HG02973 (cell line): Measurements from ENCODE around the gene EVC.

Source experiments
- ATAC-seq: cut with Tn5 transposase; IDR thresholded peaks from one replicate; pipeline ENCODE4 v1.9.1; 2021; ENCODE audit warnings: moderate library complexity; ENCODE audit not compliant: unreplicated experiment

The EVC gene

DNA sequence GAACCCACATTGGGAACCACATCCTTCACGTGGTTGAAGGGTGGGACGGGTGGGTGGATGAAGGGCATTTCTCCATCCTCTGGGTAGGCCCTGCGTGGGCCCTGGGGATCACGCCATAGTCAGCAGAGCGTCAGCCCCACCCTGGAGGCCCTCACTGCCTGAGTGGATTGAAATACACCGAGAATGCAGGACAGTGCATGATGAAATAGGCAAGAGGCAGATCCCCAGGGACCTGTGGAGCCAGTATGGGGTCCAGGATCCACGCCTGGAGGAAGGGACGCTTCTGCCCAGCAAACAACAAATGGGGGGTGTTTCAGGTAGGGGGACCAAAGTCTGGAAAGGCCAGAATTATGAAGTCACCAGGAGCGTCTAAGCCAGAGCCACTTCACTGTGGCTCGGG, 19.4 kb downstream of the EVC start:
- no peak for ATAC-seq

DNA sequence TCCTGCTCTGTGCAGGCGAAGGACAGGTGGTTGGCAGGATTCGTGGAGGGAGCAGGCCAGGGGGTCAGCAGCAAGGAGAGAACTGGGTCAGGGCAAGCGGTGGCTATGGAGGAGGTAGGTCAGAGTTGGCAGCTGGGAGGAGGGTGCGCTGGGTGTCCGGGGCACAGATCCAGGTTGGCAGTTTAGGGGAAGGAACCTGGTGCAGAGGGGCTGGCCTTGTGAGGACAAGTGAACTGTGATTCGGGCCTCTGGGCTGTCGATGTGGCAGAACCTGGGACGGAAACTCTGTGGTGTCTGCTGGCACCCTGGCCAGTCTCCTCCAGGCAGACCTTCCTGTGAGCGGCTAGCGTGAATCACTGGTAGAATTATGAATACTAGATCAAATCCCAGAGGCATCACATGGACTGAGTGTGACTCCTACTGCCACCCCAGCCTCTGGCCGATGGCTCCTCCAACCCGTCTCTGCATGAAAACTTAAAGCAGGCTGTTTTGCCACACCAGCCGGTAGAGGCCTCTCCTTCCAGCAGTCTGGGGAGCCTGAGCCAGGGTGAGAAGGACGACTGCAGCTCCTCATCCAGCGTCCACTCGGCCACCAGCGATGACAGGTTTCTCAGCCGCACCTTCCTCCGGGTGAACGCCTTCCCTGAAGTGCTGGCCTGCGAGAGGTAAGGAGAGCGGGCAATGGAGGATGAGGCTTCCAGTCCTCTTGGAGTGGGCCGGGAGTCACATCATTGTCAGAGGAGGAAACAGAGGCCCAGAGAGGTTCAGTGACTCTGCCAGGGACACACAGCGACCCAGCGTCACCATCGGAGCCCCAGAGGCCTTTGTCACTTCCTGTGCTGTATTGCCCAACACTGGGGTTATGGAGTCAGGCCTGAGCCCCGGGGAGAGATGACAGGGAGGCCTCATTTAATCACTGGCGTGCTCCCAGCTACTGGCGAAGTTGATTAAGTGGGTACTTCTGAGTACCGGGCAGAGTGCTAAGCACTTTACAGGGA, 20.3 kb downstream of the EVC start:
- no peak for ATAC-seq

DNA sequence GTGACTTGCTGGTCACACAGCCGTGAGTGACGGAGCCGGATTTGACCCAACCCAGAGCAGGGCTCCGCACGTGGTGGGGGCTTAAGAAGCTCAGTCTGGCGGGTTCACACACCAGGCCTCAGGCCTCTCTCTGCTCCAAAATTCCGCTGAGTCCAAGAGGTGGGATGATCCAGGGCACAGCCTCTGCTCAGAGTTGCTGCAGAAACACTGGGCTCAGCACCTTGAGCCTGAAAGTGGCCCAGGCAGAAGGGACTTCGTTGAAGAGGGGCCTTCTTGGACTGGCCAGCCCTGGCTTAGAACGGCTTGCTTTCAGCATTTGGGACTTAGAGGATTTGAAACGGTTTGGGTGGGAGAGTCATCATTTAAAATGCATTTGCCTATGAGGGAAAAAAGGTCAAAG, 21.2 kb downstream of the EVC start:
- ATAC-seq = no peak

DNA sequence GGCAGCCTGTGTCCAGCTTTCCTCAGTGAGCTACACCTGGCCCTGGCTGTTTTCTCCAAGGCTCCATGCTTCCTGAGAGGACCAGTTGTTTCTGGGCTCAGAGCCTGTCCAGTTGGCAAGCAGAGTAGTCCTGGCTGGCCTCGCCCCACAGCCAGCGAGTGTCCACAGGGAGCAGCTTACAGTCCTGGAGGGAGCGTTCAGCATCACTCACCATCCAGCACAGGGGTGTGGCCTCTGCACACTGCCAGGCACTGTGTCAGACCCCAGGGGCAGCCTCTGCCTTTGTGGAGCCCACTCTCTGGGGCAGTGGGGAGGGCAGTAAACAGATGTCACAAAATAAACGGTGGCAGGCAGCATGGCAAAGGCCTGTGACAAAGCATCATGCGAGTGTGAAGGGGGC, 23.9 kb downstream of the EVC start:
- no peak for ATAC-seq

DNA sequence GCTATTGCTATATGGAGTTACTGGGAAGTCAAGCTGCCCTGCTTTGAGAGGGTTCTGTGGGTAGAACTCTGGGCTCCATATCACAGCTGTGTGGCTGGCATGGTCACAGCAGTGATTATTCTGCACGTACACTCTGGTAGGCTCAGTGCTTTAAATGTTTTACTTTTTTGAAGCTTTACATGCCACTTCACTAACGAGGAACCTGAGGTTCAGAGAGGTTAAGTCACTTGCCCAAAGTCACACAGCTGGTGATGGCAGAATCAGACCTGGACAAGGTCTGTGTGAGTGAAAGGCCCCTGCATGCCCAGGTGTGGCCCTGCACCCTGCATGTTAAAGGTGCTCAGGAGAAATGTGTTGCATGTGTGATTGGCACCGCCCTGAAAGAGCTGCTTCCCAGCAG, 24.5 kb downstream of the EVC start:
- ATAC-seq = no peak

DNA sequence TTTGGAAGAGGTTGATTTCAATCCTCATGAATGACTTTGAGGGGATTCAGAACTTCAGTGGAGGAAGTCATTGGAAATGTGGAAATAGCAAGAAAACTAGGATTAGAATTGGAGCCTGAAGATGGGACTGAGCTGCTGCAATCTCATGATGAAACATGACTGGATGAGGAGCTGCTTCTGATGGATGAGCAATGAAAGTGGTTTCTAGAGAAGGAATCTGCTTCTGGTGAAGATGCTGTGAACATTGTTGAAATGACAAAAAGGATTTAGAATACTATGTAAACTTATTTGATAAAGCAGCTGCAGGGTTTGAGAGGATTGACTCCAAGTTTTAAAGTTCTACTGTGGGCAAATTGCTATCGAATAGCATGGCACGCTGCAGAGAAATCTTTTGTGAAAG, 27.1 kb downstream of the EVC start:
- no peak for ATAC-seq

DNA sequence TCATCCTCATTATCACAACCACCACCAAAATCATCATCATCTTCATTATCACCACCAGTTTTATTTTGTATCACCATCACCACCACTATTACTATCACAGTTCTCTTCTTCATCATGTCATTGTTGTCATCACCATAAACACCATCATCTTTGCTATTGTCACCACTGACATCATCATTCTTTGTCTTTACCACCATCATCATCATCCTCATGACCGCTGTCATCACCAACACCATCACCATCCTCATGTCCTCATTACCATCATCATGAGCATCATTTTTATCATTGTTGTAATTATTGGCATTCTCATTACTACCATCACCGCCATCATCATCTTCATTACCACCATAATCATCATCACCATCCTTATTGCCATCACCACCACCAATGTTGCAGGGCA, 31.4 kb downstream of the EVC start:
- no peak for ATAC-seq

DNA sequence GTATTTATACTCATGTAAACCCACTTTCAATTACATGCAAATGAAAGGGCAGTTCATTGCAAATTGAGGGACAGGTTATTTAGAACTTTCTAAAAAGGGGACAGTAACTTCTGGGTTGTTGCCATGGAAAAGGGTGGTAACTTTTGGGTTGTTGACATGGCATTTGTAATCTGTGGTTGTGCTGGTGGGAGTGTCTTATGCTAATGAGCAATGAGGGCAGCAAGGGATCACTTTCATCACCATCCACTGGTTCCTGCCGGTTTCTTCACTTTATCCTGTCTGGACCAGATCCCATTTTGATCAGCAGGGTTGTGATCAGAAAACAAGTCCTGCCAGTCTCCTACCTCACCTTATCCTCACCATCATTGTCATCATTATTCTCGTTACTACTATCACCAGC, 32.0 kb downstream of the EVC start:
- ATAC-seq = no peak

DNA sequence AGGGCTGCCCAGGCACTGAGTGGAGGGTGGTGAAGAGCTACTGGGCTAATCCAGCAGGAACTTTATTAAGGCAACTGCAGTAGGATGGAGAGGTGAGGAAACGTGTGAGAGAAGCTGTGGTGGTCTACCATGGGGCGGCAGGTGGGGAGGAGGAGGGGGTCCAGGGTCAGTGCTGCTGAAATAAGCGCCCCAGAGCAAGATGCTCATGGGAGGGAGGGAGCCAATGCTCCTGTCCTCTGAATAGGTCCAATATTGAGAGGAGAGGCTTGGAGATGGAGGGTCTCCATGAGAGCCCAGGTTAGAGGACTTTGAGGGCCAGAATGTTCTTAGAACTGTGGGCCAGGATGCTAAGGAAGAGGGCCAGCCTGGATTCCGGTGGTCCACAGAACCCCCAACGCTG, 35.2 kb downstream of the EVC start:
- ATAC-seq = no peak

DNA sequence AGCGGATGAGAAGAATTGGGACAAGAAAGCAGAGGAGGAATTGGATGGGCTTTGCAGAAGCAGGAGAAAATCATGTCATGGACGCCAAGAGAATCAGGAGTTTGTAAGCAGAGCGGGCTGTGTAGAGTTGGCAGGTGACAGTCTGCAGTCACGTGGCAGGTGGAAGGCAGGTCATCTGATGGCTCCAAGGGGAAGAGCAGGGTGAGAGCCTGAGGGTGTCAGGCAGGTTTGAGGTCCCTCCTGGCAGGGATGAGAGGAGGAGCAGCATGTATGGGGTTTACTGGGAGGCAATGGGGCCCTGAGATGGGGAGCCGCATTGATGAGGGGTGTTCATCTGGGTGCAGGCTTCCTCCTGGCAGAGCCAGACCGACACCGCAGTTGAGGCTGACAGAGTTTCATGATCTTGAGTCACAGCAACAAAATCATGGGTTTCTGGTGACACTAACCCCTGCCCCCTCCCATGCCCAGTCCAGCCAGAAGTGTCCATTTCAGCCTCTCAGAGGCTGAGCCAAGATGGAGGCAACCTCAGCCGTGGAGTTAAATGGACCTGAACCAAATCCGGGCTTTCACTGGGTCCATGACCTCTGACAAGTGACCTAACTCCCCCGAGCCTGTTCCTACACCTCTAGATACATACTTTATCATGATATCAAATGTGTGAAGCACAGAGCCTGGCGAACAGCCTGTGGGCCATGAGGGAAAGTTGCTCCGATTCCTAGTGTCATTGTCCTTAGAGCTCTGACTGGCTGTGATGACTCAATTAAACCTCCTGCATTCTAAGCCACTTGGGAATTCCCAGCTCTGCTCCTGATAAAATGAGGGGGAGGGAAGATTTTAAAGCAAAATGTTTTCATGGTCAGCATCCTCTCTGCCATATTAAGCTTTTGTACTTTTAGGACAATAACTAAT, 36.1 kb downstream of the EVC start:
- ATAC-seq = no peak

DNA sequence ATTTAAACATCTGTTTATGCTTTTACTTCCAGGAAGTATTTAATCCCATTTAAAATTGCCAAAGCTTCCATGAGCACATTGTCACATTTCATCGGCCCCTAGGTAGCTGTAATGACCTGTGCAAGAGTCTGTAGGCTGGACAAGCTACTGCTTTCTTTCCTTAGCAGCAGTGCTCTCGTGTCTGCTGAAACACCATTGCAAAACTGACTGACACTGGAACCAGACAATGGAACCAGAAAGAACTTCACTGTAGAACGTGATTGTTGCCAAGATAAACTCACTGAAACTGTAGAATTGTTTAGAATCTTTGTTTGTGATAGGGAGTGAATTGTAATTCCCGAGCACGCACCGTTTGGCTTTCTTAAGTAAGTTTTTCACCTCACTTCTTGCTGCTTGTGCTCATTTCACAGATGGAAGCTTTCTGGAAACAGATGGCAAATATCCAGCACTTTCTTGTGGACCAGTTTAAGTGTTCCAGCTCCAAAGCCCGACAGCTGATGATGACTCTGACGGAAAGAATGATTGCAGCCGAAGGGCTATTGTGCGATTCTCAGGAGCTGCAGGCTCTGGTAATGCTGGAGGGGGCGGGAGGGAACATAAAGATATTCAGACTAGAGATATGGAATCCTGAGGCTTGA, 36.9 kb downstream of the EVC start:
- no peak for ATAC-seq

DNA sequence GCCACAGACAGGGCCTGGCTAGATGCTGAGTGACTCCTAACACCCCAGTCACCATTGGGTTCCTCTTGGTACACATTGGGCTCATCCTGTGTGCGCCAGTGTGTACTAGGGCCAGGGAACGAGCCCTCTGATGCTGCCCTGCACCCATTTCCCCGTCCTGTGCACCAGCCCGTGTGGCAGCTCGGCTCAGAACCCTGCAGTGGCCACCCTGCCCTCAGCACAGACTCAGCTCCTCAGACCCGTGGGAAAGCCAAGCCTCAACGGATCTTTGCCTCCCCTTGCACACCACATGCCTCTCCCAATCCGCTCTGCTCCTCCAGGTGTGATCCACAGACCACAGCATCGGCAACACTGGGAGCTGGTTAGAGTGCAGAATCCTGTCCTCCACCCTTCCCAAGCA, 38.6 kb downstream of the EVC start:
- ATAC-seq = no peak

DNA sequence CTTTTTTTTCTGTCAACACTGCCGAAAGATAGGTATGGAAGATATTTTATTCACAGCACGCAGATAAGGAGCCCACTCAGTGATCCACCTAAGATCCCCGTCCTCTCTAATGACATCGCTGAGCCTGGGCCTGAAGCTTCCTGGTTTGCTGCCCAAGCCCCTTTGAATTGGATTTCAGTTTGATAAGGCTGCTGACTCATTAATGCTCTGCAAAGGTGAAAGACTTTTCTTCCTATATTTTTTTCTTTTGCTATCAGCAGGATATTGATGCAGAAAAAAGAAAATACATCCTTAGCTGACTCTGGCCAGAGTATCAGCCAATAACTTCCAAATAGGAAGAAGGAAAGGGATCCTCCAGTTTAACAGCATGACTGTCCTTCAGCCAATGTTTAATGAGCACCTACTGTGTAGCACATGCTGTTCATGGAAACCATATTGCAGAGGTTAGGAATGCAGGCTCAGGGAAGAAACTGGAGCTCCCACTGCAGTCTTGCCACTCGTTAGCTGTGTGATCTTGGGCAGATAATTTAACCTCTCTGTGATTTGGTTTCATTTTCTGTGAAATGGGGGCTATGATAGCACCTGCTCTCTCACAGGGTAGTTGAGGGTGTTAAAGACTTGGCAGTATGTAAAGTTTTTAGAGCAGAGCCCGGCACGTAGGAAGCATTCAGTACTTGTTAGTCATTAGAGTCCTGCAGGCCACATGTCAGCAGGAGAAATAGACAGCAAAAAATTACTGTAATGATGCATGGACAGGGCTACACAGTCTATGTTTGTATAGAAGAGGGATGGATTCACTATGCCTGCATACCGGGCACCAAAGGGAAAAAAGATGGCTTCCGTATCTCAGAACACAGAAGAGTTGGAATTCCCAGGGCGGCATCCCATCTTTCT, 39.3 kb downstream of the EVC start:
- no peak for ATAC-seq

DNA sequence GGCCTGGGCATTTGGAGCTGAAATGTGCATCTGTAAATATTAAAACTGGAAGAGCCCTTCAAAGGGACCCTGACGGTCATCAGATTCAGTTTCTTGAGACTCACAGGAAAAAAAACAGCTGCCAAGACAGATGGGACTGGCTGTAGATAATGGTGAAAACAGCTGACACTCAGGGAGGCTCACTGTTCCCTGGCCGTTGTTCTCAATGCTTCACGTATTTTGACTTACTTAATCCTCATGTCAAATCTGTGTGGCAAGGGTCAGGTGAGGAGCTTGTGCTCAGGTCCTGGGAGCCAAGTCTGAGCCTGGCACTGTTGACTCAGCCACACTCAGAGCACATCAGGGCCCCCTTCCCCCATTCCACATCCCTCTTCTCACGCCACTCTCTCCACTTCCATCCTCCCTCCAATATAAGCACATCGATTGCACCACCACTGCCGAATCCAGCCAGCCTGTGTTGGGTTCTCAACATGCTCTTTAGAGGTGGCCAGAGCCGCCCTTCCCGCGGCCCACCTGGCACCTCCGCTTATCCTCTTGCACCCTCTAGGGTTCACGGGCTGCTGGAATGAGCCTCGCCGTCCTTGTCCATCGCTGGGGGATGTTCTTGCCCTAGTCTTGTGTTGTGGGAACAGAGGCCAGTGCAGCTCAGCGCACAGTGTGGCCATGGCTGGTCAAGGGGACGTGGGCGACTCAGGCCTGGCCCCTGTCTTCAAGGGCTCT, 40.1 kb downstream of the EVC start:
- no peak for ATAC-seq

DNA sequence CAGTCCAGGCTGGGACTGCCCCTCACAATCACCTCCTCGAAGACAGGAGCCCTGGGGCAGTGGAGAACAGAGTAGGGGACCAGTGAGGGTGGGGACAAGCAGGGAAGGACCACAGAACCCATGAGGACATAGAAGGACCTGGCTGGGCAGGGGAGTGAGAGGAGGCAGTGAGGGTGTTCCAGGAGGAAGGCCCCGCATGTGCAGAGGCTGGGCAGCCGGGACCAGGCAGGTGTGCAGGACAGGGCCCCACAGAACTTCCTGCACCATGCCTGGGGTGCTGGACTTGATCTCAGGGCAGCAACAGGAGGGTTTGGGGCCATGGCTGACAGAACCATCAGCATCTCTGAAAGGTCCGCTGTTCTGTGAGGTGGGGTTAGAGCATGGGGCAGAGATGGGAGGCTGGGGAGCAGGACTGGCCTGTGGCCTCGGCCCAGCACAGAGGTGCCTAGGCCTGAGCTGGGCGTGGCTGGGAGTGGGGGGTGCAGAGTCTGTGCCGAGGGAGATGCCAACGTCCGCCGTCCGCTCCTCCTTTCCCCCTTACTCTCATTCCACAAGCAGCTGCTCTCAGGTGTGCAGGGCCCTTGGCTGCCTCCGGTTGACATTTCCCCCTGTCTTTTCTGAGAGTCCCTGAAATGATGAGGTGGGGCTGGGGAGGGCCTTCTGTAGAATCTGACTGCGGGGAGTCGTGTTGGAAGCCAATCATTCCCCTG, 40.8 kb downstream of the EVC start:
- ATAC-seq = no peak

DNA sequence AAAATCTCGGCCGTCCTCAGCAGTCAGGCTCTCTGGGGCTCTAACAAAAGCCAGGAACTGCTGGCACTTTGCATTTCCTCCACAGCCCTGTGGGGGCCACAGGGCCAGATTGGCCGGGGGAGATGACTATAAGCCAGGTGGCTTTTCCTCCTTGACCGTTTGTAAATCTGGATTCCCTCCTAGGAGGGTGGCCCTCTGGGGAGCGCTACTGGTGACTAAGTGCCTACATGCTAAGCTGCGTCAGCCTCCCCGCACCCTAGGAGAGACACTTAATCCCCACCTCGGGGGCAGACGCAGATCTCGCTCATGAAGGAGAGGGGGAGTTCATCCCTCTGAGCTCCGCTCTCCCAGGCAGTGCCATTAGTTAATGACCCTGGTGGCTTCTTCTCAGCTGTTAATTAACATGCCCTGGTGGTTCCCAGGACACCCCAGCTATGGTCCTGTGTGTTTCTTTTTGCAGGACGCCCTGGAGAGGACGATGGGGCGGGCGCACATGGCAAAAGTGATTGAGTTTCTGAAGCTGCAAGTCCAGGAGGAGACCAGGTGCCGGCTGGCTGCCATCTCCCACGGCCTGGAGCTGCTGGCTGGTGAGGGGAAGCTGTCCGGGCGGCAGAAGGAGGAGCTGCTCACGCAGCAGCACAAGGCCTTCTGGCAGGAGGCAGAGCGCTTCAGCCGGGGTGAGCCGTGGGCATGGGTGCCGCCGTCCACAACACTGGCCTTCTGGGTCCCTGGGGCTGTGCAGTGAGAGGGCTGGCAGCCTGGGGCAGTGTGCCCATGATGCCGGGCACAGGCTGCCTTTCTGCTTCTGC, 41.6 kb downstream of the EVC start:
- no peak for ATAC-seq

DNA sequence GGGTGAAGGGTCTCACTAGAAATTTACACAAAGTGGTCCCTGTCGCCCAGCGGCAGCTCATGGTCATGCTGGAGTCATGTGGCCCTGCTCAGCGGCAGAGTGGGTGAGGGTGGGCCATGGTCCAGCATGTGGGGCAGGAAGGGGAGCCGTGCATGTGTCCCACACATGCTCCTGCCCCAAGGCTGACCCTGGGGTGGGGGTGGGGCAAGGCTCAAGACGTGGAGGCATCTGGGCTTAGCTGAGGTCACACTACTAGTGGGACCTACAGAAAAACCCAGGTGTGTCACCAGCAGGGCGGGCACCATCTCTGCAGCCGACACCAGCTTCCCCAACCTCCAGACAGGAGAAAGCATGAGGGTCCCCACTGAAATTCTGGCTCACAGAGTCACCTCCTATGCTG, 42.4 kb downstream of the EVC start:
- no peak for ATAC-seq
